ENCODE measurements around the gene ARHGAP20.

GRCh38 chr11:110654456-110654855, 57.8 kb downstream of the ARHGAP20 start:
- TF ChIP-seq CTCF (IDR thresholded peaks at IDR 0.05; ENCODE audit: low read depth, low read length), result no peak
- TF ChIP-seq EZH2phosphoT487 (IDR thresholded peaks at IDR 0.05; ENCODE audit: low read depth), result no peak
